Panc1 (cell line): ENCODE results near the gene INPP4A. TPM values are rescaled to one million over a fixed set of nuclear protein-coding genes. Genes with fewer than 3 reads are reported as not detected.

Experiments used
- ATAC-seq: fragments of 200-7000 bp; cut with Tn5 transposase; 2 replicates; pipeline ENCODE4 v1.9.1; 2020; ENCODE audit warnings: mild to moderate bottlenecking, moderate library complexity
- BruUV-seq: library from RNA; stranded (reverse); fragments of 400-500 nt; replicated peaks from 2 replicates; lab custom pipeline; 2021; lab: Mats Ljungman, UMichigan
- CTCF ChIA-PET: fragments of 300-600 bp; sonication (Branson Sonifier 250); formaldehyde crosslinking; loops from one replicate; lab custom pipeline; 2022; ENCODE audit warnings: antibody characterized with exemption; lab: Charles Lee
- POLR2A ChIA-PET: fragments of 300-600 bp; sonication (Branson Sonifier 250); formaldehyde crosslinking; loops from one replicate; lab custom pipeline; 2022; ENCODE audit warnings: antibody characterized with exemption; lab: Charles Lee
- DNase-seq: peaks from one replicate; pipeline ENCODE4 v3.0.0-alpha.2; 2010; ENCODE audit warnings: low read depth, low spot score
- H3K27ac ChIP-seq: 2 replicates; pipeline ENCODE4 v1.5.1; 2011; ENCODE audit warnings: mild to moderate bottlenecking, low read length, inconsistent platforms
- H3K27me3 ChIP-seq: fragments of 200-500 bp; sonication (Bioruptor generic); 2 replicates; pipeline ENCODE4 v1.6.0; 2014; ENCODE audit warnings: low read length, inconsistent platforms; ENCODE audit not compliant: control insufficient read depth, insufficient read depth
- H3K36me3 ChIP-seq: fragments of 200-500 bp; sonication (Bioruptor generic); 2 replicates; pipeline ENCODE4 v1.5.1; 2014; ENCODE audit warnings: inconsistent platforms, mild to moderate bottlenecking, low read length, moderate library complexity; ENCODE audit not compliant: control insufficient read depth, insufficient read depth
- H3K4me1 ChIP-seq: 2 replicates; pipeline ENCODE4 v1.5.1; 2011; ENCODE audit warnings: inconsistent platforms, mild to moderate bottlenecking, low read length, moderate library complexity; ENCODE audit not compliant: control insufficient read depth, insufficient read depth
- H3K4me3 ChIP-seq, 2 experiments: 2 replicates each; pipeline ENCODE4 v1.5.1; 2011 to 2012; ENCODE audit warnings: low read depth in 2 of 2, low read length in 2 of 2, mild to moderate bottlenecking in 2 of 2, inconsistent platforms in 1 of 2, moderate library complexity in 1 of 2
- H3K9me3 ChIP-seq: fragments of 200-500 bp; sonication (Bioruptor generic); 2 replicates; pipeline ENCODE4 v1.5.1; 2014; ENCODE audit warnings: low read depth, mild to moderate bottlenecking, inconsistent platforms, low read length, moderate library complexity; ENCODE audit not compliant: control insufficient read depth, insufficient read depth
- CTCF ChIP-seq: fragments of 450-650 bp; IDR thresholded peaks from 2 replicates; pipeline ENCODE4 v1.5.1; 2017; ENCODE audit warnings: mild to moderate bottlenecking
- POLR2AphosphoS5 ChIP-seq: IDR thresholded peaks from 2 replicates; pipeline ENCODE4 v1.6.1; 2012; ENCODE audit warnings: mild to moderate bottlenecking, low read depth, low read length, moderate library complexity
- REST ChIP-seq, 2 experiments: IDR thresholded peaks; 2 replicates each; pipeline ENCODE4 v1.6.1; 2011 to 2012; ENCODE audit warnings: low read depth in 2 of 2, control low read depth in 1 of 2, low read length in 1 of 2, mild to moderate bottlenecking in 1 of 2, moderate library complexity in 1 of 2; ENCODE audit not compliant: insufficient read depth in 1 of 2
- SIN3A ChIP-seq: IDR thresholded peaks from 2 replicates; pipeline ENCODE4 v1.6.1; 2012; ENCODE audit warnings: low read depth, mild to moderate bottlenecking, low read length, moderate library complexity, borderline replicate concordance; ENCODE audit not compliant: insufficient read depth
- TCF7L2 ChIP-seq: IDR thresholded peaks from 2 replicates; pipeline ENCODE4 v1.6.1; 2011; ENCODE audit warnings: mild to moderate bottlenecking, low read depth, low read length, inconsistent platforms
- in situ Hi-C: cut with HindIII; loops from 2 replicates; pipeline ENCODE4 v1.10.0; 2016; ENCODE audit warnings: low sequenced_read_pairs, low pct_unique_long_range_greater_than_20kb
- intact Hi-C: fragments of 100-400 bp; cut with micrococcal nuclease; formaldehyde crosslinking; loops from one replicate; pipeline ENCODE4 v1.10.0; 2022; ENCODE audit not compliant: unreplicated experiment
- total RNA-seq: library from RNA; stranded (reverse); gene quantifications from one replicate; pipeline ENCODE4 v1.2.1, GENCODE V29; 2021; ENCODE audit not compliant: unreplicated experiment

The INPP4A gene
- total RNA-seq, 1 experiment from 2014 or later: 22.9 TPM

GRCh38 chr2:98564541-98565132 is 120.0 kb downstream of the INPP4A start:
- TF ChIP-seq POLR2AphosphoS5 (no peak), TCF7L2 (no peak), REST (IDR thresholded peaks at IDR 0.05; ENCODE audit: insufficient read depth in 1 of 2, low read depth in 2 of 2, low read length in 1 of 2) (no peak), SIN3A (no peak), CTCF (no peak)
- no peak overlapping the region for H3K27ac ChIP-seq
- in situ Hi-C loops (no loop called here), intact Hi-C loops (no loop called here)
- ChIA-PET CTCF (no interaction called here), POLR2A (no interaction called here)
- no peaks in the 10 kb centered on the region for H3K4me1 ChIP-seq
- BruUV-seq: no TSS peak
- H3K9me3 ChIP-seq: no peaks in the 10 kb centered on the region
- H3K27me3 ChIP-seq: no peaks in the 10 kb centered on the region
- no peak for ATAC-seq
- no peak for DNase-seq
- H3K36me3 ChIP-seq: no peaks in the 10 kb centered on the region
- H3K4me3 ChIP-seq: no peak overlapping the region

GRCh38 chr2:98565286-98565860 is 120.7 kb downstream of the INPP4A start:
- DNase-seq: no peak
- Histone ChIP-seq H3K27me3 (no peaks in the 10 kb centered on the region), H3K9me3 (no peaks in the 10 kb centered on the region), H3K4me3 (no peak overlapping the region), H3K4me1 (no peaks in the 10 kb centered on the region), H3K27ac (no peak overlapping the region), H3K36me3 (no peaks in the 10 kb centered on the region)
- no peak for TF ChIP-seq SIN3A
- in situ Hi-C loops: no loop called here
- POLR2A ChIA-PET: no interaction called here
- BruUV-seq: no TSS peak
- intact Hi-C loops: no loop called here
- CTCF ChIA-PET: no interaction called here
- ATAC-seq: no peak

- Histone ChIP-seq H3K4me3 (no peak overlapping the region), H3K4me1 (no peaks in the 10 kb centered on the region), H3K27ac (no peak overlapping the region), H3K36me3 (no peaks in the 10 kb centered on the region), H3K9me3 (no peaks in the 10 kb centered on the region), H3K27me3 (no peaks in the 10 kb centered on the region)
- intact Hi-C loops: no loop called here
- no peak for ATAC-seq
- DNase-seq: no peak
- TF ChIP-seq TCF7L2 (no peak), REST (IDR thresholded peaks at IDR 0.05; ENCODE audit: insufficient read depth in 1 of 2, low read depth in 2 of 2, low read length in 1 of 2) (no peak), CTCF (no peak), POLR2AphosphoS5 (no peak), SIN3A (no peak)
- in situ Hi-C loops: no loop called here
- no TSS peak for BruUV-seq
- ChIA-PET POLR2A (no interaction called here), CTCF (no interaction called here)
Observed at GRCh38 chr2:98565941-98566340, 121.3 kb downstream of the INPP4A start.
